NOMO-1 treated with dmso at 0.1 percent for 144 hours (cell line): Measurements from ENCODE around the gene TPCN1.

ENCODE experiments used
- DNase-seq: peaks from one replicate; lab custom pipeline; 2025; ENCODE audit not compliant: unreplicated experiment; lab: John Stamatoyannopoulos, UW

TPCN1 gene

GRCh38 chr12:113239811-113240331, 18.6 kb downstream of the TPCN1 start:
- DNase-seq = no peak

DNA sequence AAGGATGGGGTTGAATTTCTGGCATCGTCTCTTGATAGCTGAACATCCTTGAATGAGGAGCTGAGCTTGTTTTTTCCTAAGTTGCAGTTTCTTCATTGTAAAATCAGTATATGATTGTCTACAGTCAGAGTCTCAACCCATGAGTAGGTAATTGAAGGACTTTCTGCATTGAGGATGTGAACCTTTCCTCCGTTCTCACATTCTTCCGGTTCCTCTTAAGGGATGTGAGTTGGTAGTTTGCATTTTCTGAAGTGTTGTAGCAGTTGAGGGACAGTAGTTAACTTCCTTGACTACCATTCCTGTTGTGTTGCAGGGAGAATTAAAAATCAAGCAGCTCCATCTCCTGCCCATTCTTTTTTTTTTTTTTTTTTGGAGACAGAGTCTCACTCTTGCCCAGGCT, 19.1 kb downstream of the TPCN1 start:
- peak; percentile 58 for DNase-seq

DNA sequence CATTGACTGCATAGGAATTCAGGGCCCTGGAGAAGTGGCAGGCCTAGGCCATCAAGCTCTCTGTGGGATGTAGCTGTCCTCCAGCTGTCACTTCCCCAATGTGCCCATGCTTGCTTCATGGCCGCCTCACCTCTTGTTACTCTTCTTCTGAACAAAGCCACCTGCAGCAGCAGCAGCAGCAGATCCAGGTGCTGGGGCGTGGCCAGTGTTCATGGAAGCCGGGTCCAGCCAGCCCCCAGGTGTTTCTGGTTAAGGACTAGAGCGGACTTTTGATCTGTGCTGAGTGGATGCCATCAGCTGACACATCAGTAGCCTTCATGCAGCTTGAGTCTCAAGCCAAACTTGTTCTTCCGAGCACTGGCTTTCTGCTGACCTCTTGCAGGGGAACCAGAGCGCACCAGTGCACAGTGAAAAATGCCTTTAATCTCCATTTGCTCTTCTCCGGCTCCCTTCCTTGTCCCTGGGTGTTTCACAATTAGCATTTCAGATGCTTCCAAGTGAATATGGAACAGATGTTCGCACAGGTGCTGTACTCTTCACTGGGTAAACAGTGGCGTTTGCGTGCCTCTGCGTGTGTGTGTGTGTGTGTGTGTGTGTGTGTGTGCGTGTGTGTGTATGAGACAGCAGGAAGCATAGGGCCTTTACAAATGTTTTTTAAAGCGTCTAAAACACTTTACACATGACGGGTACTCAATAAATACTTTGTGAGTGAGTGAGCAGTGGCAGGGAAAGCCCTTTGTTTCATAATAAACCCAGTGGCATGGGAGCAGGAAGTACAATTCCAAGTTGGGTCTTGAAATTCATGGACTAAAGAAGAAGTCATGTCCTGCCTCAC, 20.1 kb downstream of the TPCN1 start:
- DNase-seq = no peak

DNA sequence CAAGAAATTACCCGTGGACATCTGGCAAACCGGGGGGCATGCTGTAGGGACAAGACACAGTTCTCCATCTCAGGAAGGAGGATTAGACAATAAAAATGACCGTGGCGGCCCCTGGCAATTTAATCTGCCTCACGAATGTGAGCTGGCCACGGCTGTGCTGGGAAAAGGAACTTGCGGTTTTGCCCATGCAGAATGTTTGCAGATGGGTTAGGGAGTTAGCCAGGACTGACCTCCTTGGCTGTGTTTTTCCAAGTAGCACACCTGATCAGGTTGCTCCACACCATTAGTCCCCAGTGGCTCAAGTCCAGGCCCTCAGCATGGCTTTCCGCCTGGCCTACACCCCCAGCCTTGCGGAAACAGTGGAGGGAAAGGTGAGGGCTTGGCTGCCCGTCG, 20.8 kb downstream of the TPCN1 start:
- DNase-seq = no peak

- no peak for DNase-seq
Measured at GRCh38 chr12:113242560-113242959, 21.3 kb downstream of the TPCN1 start.

GRCh38 chr12:113244047-113244460, 22.8 kb downstream of the TPCN1 start:
- no peak for DNase-seq

- DNase-seq = no peak
Measured at GRCh38 chr12:113244478-113244958, 23.3 kb downstream of the TPCN1 start.

DNA sequence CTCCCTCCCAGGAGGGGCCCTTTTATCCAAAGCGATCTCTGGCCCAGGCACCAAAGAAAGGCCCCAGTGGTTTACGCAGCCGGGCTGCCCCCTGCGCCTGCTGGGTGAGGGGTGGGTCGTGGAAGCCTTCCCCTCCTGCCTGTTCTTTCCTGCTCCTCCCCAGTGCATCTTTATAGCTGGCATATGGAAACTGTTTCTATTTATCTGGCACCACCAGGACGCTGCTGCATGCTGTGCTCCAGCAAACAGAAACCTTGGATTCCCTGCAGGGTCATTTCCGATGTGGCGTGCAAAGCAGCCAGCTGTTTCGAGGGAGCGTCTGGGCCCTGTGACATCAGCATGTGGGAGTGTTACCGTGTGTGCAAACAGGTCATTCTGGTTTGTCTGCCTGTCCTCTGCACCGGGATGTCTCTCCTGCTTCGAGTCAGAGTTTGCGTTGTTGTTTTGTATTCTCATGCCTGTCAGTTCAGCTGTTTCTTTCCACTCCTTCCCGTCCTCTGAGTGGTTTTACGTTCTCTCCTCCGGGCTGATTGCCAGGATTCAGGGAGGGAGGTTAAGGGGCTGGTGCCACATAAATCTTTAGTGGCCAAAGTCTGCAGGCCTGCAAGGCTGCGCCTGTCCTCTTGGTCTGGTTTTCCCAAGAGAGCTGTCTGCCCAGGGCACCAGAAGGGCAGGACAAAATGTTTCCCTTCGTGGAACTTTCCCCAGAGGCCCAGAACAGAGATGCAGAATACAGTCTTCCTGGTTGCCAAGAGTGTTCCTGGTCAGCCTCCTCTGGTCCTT, 24.6 kb downstream of the TPCN1 start:
- DNase-seq = no peak

DNA sequence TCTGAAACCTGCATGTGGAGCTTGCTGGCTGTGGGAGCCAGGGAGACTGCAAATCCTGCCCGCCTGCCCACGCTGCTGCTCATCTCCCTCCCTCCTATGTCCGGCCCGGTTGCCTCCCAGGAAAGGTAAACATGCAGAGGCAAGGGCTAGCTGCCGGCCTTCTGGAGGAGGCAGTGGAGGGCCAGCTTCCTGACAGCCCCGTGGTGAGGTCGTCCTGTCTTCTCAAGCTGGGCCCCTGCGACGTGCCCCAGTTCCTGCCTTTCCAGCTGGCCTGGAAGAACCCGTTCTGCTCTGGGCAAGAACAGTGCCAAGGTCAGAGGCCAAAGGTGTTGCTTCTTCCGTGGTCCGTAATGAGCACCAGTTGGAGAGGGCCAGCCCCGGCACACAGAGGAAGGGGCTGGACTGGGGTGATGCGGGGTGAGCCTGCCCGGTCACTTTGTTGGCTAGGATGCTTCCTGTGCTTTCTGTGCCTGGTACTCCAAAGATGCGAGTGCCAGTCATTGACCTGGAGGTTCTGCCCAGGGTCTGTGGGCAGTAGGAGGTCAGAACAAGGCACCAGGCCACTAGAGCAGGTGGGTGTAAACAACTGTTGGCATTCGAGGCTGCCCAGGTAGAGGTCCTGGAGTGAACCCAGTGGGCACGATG, 25.3 kb downstream of the TPCN1 start:
- DNase-seq = no peak

DNA sequence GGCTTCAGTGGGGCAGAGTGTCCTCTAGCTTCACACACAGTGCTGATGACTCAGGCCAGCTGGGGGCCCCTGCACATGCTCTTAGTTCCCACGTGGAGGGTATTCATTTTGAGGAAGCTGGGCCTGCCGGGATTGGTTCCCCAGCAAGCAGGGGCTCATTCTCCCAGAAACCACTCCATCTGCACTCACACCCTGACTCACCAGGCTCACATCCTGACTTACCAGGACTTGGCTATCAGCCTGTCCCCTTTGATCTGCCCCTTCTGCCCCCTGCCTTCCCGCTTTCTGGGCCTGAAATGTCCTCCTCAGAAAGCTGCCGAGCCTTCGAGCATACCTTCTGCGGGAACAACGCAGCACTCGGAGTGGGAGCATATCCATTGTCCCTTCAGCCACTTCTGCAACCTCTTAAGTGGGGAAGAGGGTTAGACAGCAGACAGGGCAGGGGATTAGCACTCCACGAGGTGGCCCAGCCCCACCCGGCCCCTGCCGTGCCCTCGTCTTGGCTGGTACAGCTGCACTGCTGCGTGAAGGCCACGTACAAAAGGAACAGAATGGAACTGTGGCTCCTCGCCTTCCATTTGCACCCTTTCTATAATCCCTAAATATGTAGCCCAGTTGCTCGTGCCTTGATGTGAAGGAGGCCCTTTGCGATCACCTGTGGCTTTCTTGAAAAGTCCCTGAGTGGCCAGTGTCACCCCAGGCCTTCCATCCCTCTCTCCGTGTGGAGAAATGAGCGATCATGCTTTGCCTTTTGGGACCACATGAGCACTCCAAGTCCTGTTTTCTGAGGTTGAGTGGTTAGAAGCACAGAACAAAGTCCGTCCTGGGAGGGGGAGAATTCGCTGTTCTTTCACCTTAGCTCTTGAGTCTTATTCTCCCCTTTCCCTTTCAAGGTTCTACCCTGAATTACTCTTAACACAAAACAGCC, 26.1 kb downstream of the TPCN1 start:
- DNase-seq = no peak

- DNase-seq = no peak
Measured at GRCh38 chr12:113248051-113248825, 27.0 kb downstream of the TPCN1 start.

DNA sequence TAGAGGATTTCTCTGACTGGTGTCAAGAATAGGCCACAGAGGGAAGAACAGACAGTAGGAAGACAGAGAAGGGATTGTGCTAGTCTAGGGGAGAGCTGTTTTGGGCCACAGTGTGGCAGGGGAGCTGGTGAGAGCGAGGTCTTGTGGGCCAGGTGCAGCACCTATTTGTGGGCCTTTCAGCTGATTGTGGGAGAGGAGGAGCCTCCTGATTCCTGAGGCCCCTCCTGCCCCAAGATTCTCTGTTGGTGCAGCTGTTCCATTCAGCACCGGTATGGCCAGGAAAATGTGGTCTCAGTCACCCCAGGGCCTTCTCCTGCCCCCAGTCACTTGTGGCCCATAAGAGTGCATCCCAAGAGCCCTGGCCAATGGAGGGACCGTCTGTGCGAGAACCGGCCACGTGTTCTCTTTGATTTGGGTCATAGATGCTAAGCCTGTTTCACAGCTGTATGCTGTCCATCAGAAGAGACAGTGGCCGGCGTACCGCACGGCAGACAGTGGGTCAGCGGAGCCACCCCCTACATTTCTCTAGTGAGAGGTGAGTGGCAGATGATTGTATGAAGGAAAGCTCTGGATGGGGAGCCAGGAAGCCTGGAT, 27.7 kb downstream of the TPCN1 start:
- DNase-seq = no peak

GRCh38 chr12:113249546-113249945, 28.3 kb downstream of the TPCN1 start:
- no peak for DNase-seq

- no peak for DNase-seq
Measured at GRCh38 chr12:113250045-113250444, 28.8 kb downstream of the TPCN1 start.

GRCh38 chr12:113251404-113252070, 30.3 kb downstream of the TPCN1 start:
- DNase-seq = no peak

GRCh38 chr12:113252494-113252893, 31.2 kb downstream of the TPCN1 start:
- no peak for DNase-seq

GRCh38 chr12:113253532-113254285, 32.4 kb downstream of the TPCN1 start:
- DNase-seq = no peak

GRCh38 chr12:113254298-113254697, 33.0 kb downstream of the TPCN1 start:
- DNase-seq = no peak
